GM21529 (cell line): ENCODE data around the gene SPATA31D4.

Experiments used
- ATAC-seq: cut with Tn5 transposase; IDR thresholded peaks from one replicate; pipeline ENCODE4 v1.9.1; 2021; ENCODE audit not compliant: unreplicated experiment

The SPATA31D4 gene

GRCh38 chr9:81964218-81965171 lies 36.3 kb downstream of the SPATA31D4 start:
- ATAC-seq = no peak

- ATAC-seq = no peak
Measured at GRCh38 chr9:81968026-81968425, 39.8 kb downstream of the SPATA31D4 start.

GRCh38 chr9:81969971-81970370 lies 41.7 kb downstream of the SPATA31D4 start:
- ATAC-seq = no peak

- ATAC-seq = no peak
Measured at GRCh38 chr9:81971727-81972126, 43.5 kb downstream of the SPATA31D4 start.

GRCh38 chr9:81974764-81975163 lies 46.5 kb downstream of the SPATA31D4 start:
- no peak for ATAC-seq

- ATAC-seq = no peak
Measured at GRCh38 chr9:81976351-81976750, 48.1 kb downstream of the SPATA31D4 start.

GRCh38 chr9:81979196-81979595 lies 51.0 kb downstream of the SPATA31D4 start:
- ATAC-seq = no peak

- no peak for ATAC-seq
Measured at GRCh38 chr9:81980568-81980967, 52.3 kb downstream of the SPATA31D4 start.

- no peak for ATAC-seq
Measured at GRCh38 chr9:81981883-81982282, 53.7 kb downstream of the SPATA31D4 start.
